Measurements from ENCODE around the gene IFITM1. TPM values are rescaled to one million over a fixed set of nuclear protein-coding genes. Genes with fewer than 3 reads are reported as not detected.
"Not testable (repeated sequence)": the region's sequence is repeated elsewhere in the genome, so short reads cannot be mapped to it uniquely, and the experiment has no call there.

IFITM1 gene
- polyA plus RNA-seq, 1 donor from 2014 or later, result 0.35 TPM

GRCh38 chr11:285021-285893, 28.6 kb upstream of the IFITM1 start:
- H3K4me2 ChIP-seq (ENCODE audit: low read length), result no peak overlapping the region
- no peaks in the 10 kb centered on the region for H3K79me2 ChIP-seq (replicated peaks; ENCODE audit: insufficient read depth, low read length)
- H3K4me3 ChIP-seq (ENCODE audit: low read length), result no peak overlapping the region
- peaks cover 19% of the 10 kb centered on the region for H3K27me3 ChIP-seq (ENCODE audit: insufficient read depth, low read depth, low read length)
- H4K20me1 ChIP-seq (ENCODE audit: insufficient read depth), result no peaks in the 10 kb centered on the region
- no peaks in the 10 kb centered on the region for H3F3A ChIP-seq (ENCODE audit: insufficient read depth, low read length, poor library complexity, severe bottlenecking)
- no peak overlapping the region for H3K27ac ChIP-seq (ENCODE audit: low read length)
- TF ChIP-seq MXI1 (conservative IDR thresholded peaks at IDR 0.05; ENCODE audit: poor library complexity, severe bottlenecking), result no peak
- TF ChIP-seq EZH2 (IDR thresholded peaks at IDR 0.05; ENCODE audit: borderline replicate concordance, insufficient read depth, low read length, poor library complexity, severe bottlenecking), result no peak
- no peak for TF ChIP-seq POLR2AphosphoS5 (IDR thresholded peaks at IDR 0.05)
- no peak for TF ChIP-seq TAF1 (IDR thresholded peaks at IDR 0.05; ENCODE audit: low read depth)
- TF ChIP-seq REST (IDR thresholded peaks at IDR 0.05; ENCODE audit: borderline replicate concordance), result no peak
- TF ChIP-seq EP300 (conservative IDR thresholded peaks at IDR 0.05; ENCODE audit: poor library complexity, severe bottlenecking), result no peak
- no peak for TF ChIP-seq SMC3 (conservative IDR thresholded peaks at IDR 0.05; ENCODE audit: poor library complexity)
- no peak overlapping the region for H3K9ac ChIP-seq (ENCODE audit: low read length)
- no peaks in the 10 kb centered on the region for H3K9me3 ChIP-seq (ENCODE audit: low read length)
- no peaks in the 10 kb centered on the region for H3K36me3 ChIP-seq (ENCODE audit: insufficient read depth, low read length)
- H3K9me2 ChIP-seq (ENCODE audit: insufficient read depth, low read length), result no peaks in the 10 kb centered on the region
- H2AFZ ChIP-seq (ENCODE audit: low read depth, low read length), result no peak overlapping the region

- Histone ChIP-seq H3F3A (ENCODE audit: insufficient read depth, low read length, poor library complexity, severe bottlenecking) (no peaks in the 10 kb centered on the region), H3K4me2 (ENCODE audit: low read length) (no peak overlapping the region), H4K20me1 (ENCODE audit: insufficient read depth) (no peaks in the 10 kb centered on the region), H3K27me3 (ENCODE audit: insufficient read depth, low read depth, low read length) (peaks cover 19% of the 10 kb centered on the region), H3K79me2 (replicated peaks; ENCODE audit: insufficient read depth, low read length) (no peaks in the 10 kb centered on the region), H3K9me2 (ENCODE audit: insufficient read depth, low read length) (no peaks in the 10 kb centered on the region), H3K9me3 (ENCODE audit: low read length) (no peaks in the 10 kb centered on the region), H3K27ac (ENCODE audit: low read length) (no peak overlapping the region), H2AFZ (ENCODE audit: low read depth, low read length) (no peak overlapping the region), H3K36me3 (ENCODE audit: insufficient read depth, low read length) (no peaks in the 10 kb centered on the region), H3K9ac (ENCODE audit: low read length) (no peak overlapping the region), H3K4me3 (ENCODE audit: low read length) (no peak overlapping the region)
- TF ChIP-seq CTCF (IDR thresholded peaks at IDR 0.05; ENCODE audit: poor library complexity, severe bottlenecking) (no peak), RAD21 (conservative IDR thresholded peaks at IDR 0.05) (no peak), TAF1 (IDR thresholded peaks at IDR 0.05; ENCODE audit: low read depth) (no peak), MXI1 (conservative IDR thresholded peaks at IDR 0.05; ENCODE audit: poor library complexity, severe bottlenecking) (no peak), SMC3 (conservative IDR thresholded peaks at IDR 0.05; ENCODE audit: poor library complexity) (no peak), POLR2AphosphoS5 (IDR thresholded peaks at IDR 0.05) (no peak), EZH2 (IDR thresholded peaks at IDR 0.05; ENCODE audit: borderline replicate concordance, insufficient read depth, low read length, poor library complexity, severe bottlenecking) (no peak), EP300 (conservative IDR thresholded peaks at IDR 0.05; ENCODE audit: poor library complexity, severe bottlenecking) (no peak), REST (IDR thresholded peaks at IDR 0.05; ENCODE audit: borderline replicate concordance) (no peak)
Measured at GRCh38 chr11:285894-286220, 28.0 kb upstream of the IFITM1 start.

- H3K79me2 ChIP-seq (replicated peaks; ENCODE audit: insufficient read depth, low read length); H3F3A ChIP-seq (ENCODE audit: insufficient read depth, low read length, poor library complexity, severe bottlenecking); H3K4me2 ChIP-seq (ENCODE audit: low read length); H4K20me1 ChIP-seq (ENCODE audit: insufficient read depth); H3K9ac ChIP-seq (ENCODE audit: low read length); H2AFZ ChIP-seq (ENCODE audit: low read depth, low read length); H3K36me3 ChIP-seq (ENCODE audit: insufficient read depth, low read length); H3K4me3 ChIP-seq (ENCODE audit: low read length); H3K9me3 ChIP-seq (ENCODE audit: low read length); H3K27ac ChIP-seq (ENCODE audit: low read length); H3K9me2 ChIP-seq (ENCODE audit: insufficient read depth, low read length): not testable (repeated sequence)
- H3K27me3 ChIP-seq (ENCODE audit: insufficient read depth, low read depth, low read length), result peaks cover 19% of the 10 kb centered on the region
Measured at GRCh38 chr11:286977-287820, 26.6 kb upstream of the IFITM1 start.

Measured in neural cell (in vitro differentiated cells).